ENCODE results near the gene FAT4.

DNA sequence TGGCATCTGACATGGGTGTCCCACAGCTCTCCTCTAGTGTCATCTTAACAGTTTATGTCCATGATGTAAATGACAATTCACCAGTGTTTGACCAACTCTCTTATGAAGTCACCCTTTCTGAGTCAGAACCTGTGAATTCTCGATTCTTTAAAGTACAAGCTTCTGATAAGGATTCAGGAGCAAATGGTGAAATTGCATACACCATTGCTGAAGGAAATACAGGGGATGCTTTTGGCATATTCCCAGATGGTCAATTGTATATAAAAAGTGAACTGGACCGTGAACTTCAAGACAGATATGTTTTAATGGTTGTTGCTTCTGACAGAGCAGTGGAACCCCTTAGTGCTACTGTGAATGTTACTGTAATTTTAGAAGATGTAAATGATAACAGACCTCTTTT lies 4.6 kb downstream of the FAT4 start:
- TF ChIP-seq YY1 (IDR thresholded peaks at IDR 0.05; ENCODE audit: insufficient read depth, insufficient read length) (no peak), SUZ12 (IDR thresholded peaks at IDR 0.05; ENCODE audit: extremely low read depth, insufficient read depth, insufficient read length) (no peak)
